H1 (cell line): ENCODE results near the gene WFDC12. TPM values are rescaled to one million over a fixed set of nuclear protein-coding genes. Genes with fewer than 3 reads are reported as not detected.

Source experiments
- BCL11A ChIP-seq, 2 experiments: IDR thresholded peaks; one replicate each; pipeline ENCODE4 v1.6.1; 2011; ENCODE audit warnings: low read depth in 2 of 2, low read length in 2 of 2, mild to moderate bottlenecking in 2 of 2
- NRF1 ChIP-seq: IDR thresholded peaks from 2 replicates; pipeline ENCODE4 v1.6.1; 2011; ENCODE audit warnings: mild to moderate bottlenecking, low read depth, low read length, improper control_type of control experiment
- polyA plus RNA-seq, 7 experiments: library from polyadenylated mRNA; depleted of rRNA in 3 of 7; stranded (reverse) in 5 of 7; unstranded in 2 of 7; fragments of >200 nt in 5 of 7; fragments of 200-250 nt in 2 of 7; gene quantifications; 1 replicate in 5 of 7; 2 replicates in 1 of 7; 4 replicates in 1 of 7; pipeline versions ENCODE4 v1.2.1 to v1.2.3, GENCODE V29; 2011 to 2013; ENCODE audit warnings: missing spikeins in 2 of 7, mixed read lengths in 2 of 7
- total RNA-seq: library from RNA; stranded (reverse); fragmentation: NEBNext Ultra II Directional; extraction: Animal tissue kit (Norgen Biotek cat#: 25700); gene quantifications from 2 replicates; pipeline ENCODE4 v1.2.1, GENCODE V29; 2021

Gene WFDC12
- total and polyA plus RNA-seq, 2 of the 8 experiments (the other 6 are each of a cell fraction or from before 2014, with no cell fraction given) = not detected

DNA sequence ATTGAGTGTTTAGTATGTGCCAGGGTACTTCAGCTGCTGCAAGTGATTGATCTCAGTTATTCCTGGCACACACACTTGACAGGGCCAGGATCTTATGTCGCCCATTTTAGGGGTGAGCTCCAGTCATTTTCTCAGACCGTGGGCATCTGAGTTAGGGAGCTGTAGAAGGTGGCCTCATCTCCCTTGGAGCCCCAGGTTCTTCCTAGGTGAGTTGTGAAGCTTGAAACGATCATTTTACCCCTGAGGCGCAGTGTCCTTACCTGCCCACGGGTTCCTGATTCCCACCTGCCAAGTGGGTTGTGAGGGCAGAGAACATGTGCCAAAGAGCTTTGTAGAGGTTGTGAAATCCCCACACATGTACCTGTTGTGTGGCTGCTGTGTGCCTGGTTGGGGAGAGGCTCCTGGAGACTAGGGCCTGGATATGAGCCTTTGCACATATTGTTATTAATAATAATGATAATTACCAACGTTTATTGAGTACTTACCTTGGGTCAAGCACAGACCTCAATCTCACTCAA, 22.9 kb downstream of the WFDC12 start (continued):
- TF ChIP-seq BCL11A (IDR thresholded peaks at IDR 0.05; ENCODE audit: low read depth in 2 of 2, low read length in 2 of 2) = no peak
- no peak for TF ChIP-seq NRF1
